ENCODE measurements around the gene SKA3.
A peak's percentile ranks its signal among the peaks of the same experiment; 100 is the strongest.
"Not testable (repeated sequence)": the region's sequence is repeated elsewhere in the genome, so short reads cannot be mapped to it uniquely, and the experiment has no call there.

SKA3 gene

DNA sequence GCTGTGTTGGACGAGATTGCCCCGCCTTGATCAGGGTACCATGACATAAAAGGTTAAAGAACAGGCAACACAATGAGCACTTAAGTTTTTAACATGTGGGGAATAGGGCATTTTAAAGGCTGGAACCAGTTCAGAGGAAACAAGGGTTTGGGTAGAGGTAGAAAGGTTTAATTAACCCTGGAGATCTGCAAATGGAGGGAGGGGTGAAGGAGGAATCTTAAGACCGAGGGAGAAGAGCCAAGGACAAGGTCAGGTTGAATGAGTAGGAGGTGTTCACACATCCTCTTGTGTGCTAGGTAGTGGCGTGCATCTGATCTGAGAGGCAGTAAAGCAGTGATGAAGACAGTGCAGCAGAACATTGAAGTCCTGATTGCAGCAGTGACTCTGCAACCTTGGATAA is 28.5 kb downstream of the SKA3 start:
- Mint-ChIP-seq H3K4me1 (ENCODE audit: low read depth) (peaks cover 9% of the 10 kb centered on the region), H3K4me3 (no peak overlapping the region), H3K36me3 (ENCODE audit: low read depth) (peaks cover 23% of the 10 kb centered on the region), H3K9me3 (no peaks in the 10 kb centered on the region), H3K27ac (no peak overlapping the region), H3K27me3 (ENCODE audit: low read depth) (no peaks in the 10 kb centered on the region)
- DNase-seq (ENCODE audit: low spot score), result no peak

DNA sequence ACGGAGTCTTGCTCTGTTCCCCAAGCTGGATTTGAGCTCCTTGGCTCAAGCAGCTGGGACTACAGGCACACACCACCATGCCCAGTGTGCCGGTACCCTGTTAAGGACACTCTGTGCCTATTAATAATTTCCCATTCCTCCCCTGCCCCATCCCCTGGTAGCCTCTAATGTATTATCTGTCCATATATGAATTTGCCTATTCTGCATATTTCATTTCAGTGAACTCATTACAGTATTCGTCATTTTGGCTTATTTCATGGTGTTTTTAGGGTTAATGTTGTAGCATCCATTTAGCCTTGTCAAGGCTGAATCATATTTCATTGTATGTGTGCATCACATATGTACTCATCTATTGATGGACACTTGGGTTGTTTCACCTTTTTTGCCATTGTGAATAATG is 33.6 kb downstream of the SKA3 start:
- Mint-ChIP-seq H3K36me3 (ENCODE audit: low read depth) (peaks cover 32% of the 10 kb centered on the region), H3K27ac (peak overlapping the region; percentile 74), H3K27me3 (ENCODE audit: low read depth) (no peaks in the 10 kb centered on the region), H3K9me3 (no peaks in the 10 kb centered on the region), H3K4me1 (ENCODE audit: low read depth) (peaks cover 18% of the 10 kb centered on the region), H3K4me3 (peak overlapping the region; percentile 79)
- no peak for DNase-seq (ENCODE audit: low spot score)

DNA sequence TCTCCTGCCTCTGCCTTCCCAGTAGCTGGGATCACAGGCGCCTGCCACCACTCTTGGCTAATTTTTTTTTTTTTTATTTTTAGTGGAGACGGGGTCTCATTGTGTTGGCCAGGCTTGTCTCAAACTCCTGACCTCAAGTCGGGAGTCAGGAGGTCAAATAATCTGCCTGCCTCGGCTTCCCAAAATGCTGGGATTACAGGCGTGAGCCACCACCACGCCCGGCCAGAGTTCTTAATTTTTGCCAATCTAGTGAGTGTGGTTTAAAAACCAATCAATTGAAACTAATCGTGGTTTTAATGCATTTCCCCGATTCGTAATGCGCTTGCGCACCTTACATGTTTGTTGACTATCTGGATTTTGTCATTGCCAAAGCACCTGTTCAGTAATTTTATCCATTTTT is 37.0 kb downstream of the SKA3 start:
- H3K27ac Mint-ChIP-seq, result peak overlapping the region; percentile 97
- peaks cover 6% of the 10 kb centered on the region for H3K27me3 Mint-ChIP-seq (ENCODE audit: low read depth)
- H3K4me3 Mint-ChIP-seq, result peak overlapping the region; percentile 97
- peaks cover 18% of the 10 kb centered on the region for H3K4me1 Mint-ChIP-seq (ENCODE audit: low read depth)
- H3K36me3 Mint-ChIP-seq (ENCODE audit: low read depth), result peaks cover 22% of the 10 kb centered on the region
- no peaks in the 10 kb centered on the region for H3K9me3 Mint-ChIP-seq
- DNase-seq (ENCODE audit: low spot score), result no peak

DNA sequence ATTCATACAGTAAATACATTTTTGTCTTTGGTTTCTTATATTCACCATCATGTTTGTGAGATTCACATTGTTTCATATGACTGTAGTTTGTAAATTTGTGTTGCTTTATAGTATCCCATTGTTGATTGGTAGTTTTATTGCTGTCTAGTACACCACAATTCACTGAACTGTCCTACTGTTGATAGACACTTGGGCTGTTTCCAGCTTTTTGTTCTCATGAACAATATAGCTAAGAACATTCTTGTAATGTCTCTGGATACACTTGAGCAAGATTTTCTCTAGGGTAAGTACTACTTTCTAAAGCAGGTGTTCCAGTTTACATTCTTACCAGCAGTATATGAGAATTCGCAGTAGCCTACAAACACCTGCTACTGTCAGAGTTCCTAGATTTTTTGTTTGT is 37.8 kb downstream of the SKA3 start:
- no peak for DNase-seq (ENCODE audit: low spot score)
- Mint-ChIP-seq H3K4me3 (peak overlapping the region; percentile 69), H3K4me1 (ENCODE audit: low read depth) (peaks cover 14% of the 10 kb centered on the region), H3K27me3 (ENCODE audit: low read depth) (peaks cover 8% of the 10 kb centered on the region), H3K27ac (peak overlapping the region; percentile 62), H3K9me3 (no peaks in the 10 kb centered on the region), H3K36me3 (ENCODE audit: low read depth) (peaks cover 19% of the 10 kb centered on the region)

DNA sequence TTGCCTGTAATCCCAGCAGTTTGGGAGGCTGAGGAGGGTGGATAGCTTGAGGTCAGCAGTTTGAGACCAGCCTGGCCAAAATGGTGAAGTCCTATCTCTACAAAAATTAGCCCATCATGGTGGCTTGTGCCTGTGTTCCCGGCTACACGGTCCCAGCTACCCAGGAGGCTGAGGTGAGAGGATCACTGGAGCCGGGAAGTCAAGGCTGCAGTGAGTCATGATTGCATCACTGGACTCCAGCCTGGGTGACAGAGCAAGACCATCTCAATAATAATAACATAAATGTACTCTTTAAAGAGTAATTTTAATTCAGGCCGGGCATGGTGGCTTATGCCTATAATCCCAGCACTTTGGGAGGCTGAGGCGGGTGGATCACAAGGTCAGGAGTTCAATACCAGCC is 38.7 kb downstream of the SKA3 start:
- Mint-ChIP-seq H3K9me3 (no peaks in the 10 kb centered on the region), H3K4me1 (ENCODE audit: low read depth) (peaks cover 8% of the 10 kb centered on the region), H3K36me3 (ENCODE audit: low read depth) (peaks cover 10% of the 10 kb centered on the region), H3K27me3 (ENCODE audit: low read depth) (peaks cover 15% of the 10 kb centered on the region), H3K4me3 (no peak overlapping the region), H3K27ac (no peak overlapping the region)
- DNase-seq (ENCODE audit: low spot score), result no peak

DNA sequence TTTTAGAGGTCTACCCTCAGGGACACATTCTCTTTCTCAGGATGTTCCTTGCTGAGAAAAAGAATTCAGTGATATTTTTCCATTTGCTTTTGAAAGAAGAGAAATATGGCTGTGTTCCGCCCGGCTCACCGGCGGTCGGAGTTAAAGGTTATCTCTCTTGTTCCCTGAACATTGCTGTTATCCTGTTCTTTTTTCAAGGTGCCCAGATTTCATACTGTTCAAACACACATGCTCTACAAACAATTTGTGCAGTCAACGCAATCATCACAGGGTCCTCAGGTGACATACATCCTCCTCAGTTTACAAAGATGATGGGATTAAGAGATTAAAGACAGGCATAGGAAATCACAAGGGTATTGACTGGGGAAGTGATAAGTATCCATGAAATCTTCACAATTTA is 40.5 kb downstream of the SKA3 start:
- H3K27ac Mint-ChIP-seq; DNase-seq (ENCODE audit: low spot score); H3K9me3 Mint-ChIP-seq; H3K36me3 Mint-ChIP-seq (ENCODE audit: low read depth); H3K4me1 Mint-ChIP-seq (ENCODE audit: low read depth); H3K4me3 Mint-ChIP-seq: not testable (repeated sequence)
- peaks cover 18% of the 10 kb centered on the region for H3K27me3 Mint-ChIP-seq (ENCODE audit: low read depth)

DNA sequence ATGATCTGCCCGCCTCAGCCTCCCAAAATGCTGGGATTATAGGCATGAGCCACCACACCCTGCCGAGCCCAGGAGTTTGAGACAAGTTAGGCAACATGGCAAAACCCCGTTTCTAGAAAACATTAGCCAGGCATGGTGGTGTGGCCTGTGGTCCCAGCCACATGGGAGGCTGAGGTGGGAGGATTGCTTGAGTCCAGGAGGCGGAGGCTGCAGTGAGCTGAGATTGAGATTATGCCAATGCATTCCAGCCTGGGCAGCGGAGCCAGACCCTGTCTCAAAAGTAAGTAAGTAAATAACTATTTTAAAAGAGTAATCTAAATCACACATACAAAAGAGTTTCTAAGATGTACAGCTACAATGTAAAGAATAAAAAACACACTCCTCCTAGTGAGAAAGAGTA is 41.9 kb downstream of the SKA3 start:
- Mint-ChIP-seq H3K9me3 (no peaks in the 10 kb centered on the region), H3K4me3 (no peak overlapping the region), H3K4me1 (ENCODE audit: low read depth) (peaks cover under 1% of the 10 kb centered on the region), H3K36me3 (ENCODE audit: low read depth) (no peaks in the 10 kb centered on the region), H3K27me3 (ENCODE audit: low read depth) (peaks cover 22% of the 10 kb centered on the region), H3K27ac (no peak overlapping the region)
- DNase-seq (ENCODE audit: low spot score), result no peak

DNA sequence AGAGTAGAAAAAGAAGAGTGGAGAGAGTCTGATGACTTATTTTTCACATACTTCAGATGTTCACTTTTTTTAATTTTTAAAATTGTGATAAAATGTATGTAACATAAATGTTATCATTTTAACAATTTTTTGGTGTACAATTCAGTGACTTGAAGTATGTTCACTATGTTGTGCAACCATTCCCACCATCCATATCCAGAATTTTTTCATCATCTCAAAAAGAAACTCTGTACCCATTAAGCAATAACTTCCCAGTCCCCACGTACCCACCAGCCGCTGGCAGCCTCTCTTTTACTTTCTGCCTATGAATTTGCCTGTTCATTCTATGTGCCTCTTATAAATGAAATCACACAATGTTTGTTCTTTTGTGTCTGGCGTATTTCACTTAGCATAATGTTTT is 43.3 kb downstream of the SKA3 start:
- peaks cover 22% of the 10 kb centered on the region for H3K27me3 Mint-ChIP-seq (ENCODE audit: low read depth)
- no peaks in the 10 kb centered on the region for H3K9me3 Mint-ChIP-seq
- H3K27ac Mint-ChIP-seq, result no peak overlapping the region
- DNase-seq (ENCODE audit: low spot score), result no peak
- H3K4me3 Mint-ChIP-seq, result no peak overlapping the region
- H3K36me3 Mint-ChIP-seq (ENCODE audit: low read depth), result no peaks in the 10 kb centered on the region
- H3K4me1 Mint-ChIP-seq (ENCODE audit: low read depth), result no peaks in the 10 kb centered on the region

DNA sequence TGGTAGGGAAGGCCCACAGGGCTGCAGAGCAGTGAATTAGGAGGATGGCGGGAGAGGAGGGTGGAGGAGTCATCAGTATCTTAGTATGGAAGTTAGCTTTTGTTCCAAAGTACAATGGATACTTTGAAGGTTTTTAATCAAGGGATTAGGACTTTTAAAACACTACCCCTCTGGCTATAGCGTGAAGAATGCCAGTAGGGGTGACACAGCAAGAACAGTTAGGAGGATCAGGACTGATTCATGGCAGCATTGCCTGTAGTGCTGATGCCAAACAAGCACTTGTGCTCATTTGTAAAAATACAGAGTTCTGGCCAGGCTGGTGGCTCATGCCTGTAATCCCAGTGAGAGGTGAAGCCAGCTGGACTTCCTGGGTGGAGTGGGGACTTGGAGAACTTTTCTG is 46.2 kb downstream of the SKA3 start:
- Mint-ChIP-seq H3K4me3 (no peak overlapping the region), H3K36me3 (ENCODE audit: low read depth) (no peaks in the 10 kb centered on the region), H3K9me3 (no peaks in the 10 kb centered on the region), H3K4me1 (ENCODE audit: low read depth) (no peaks in the 10 kb centered on the region), H3K27ac (no peak overlapping the region), H3K27me3 (ENCODE audit: low read depth) (peaks cover 17% of the 10 kb centered on the region)
- DNase-seq (ENCODE audit: low spot score), result no peak

DNA sequence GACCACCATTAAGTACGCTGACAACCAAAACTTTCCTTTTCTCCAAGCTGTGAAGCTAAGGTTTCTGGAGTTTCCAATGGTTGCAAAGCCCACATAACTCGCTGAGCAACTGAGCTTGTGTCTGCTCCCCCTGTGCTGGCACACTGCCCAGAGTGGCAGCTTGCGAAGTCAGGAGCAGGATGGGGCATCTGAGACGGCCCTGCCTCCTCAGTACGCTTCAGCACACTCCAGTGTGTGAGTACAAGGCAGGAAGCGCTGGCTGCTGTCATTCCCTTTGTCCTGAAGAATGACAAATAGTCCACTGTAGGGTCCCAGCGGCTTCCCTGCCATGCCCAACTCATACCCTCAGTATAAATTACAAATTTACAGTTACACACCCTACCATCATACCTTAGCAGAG is 51.5 kb downstream of the SKA3 start:
- no peaks in the 10 kb centered on the region for H3K9me3 Mint-ChIP-seq
- no peak for DNase-seq (ENCODE audit: low spot score)
- no peaks in the 10 kb centered on the region for H3K4me1 Mint-ChIP-seq (ENCODE audit: low read depth)
- H3K27ac Mint-ChIP-seq, result no peak overlapping the region
- peaks cover 2% of the 10 kb centered on the region for H3K27me3 Mint-ChIP-seq (ENCODE audit: low read depth)
- no peak overlapping the region for H3K4me3 Mint-ChIP-seq
- H3K36me3 Mint-ChIP-seq (ENCODE audit: low read depth), result no peaks in the 10 kb centered on the region

DNA sequence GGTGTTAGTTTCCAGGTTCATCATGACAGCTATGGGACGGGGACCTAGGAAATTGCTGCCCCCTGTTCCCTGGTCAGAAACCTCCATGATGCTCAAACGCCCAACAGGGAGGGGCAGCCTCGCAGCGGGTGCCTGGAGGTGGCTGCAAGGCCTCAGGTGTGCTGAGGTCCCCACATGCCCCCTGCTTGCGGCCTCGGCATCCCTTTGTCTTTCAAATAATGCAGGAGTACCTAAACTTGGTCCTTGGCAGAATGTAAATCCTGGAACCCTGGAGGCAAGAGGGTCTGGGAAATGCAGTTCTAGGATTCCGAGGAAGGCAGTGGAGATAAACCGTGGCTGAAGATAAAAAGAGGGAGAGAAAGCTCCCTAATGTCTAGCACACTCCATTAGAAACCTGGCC is 52.4 kb downstream of the SKA3 start:
- Mint-ChIP-seq H3K9me3 (no peaks in the 10 kb centered on the region), H3K36me3 (ENCODE audit: low read depth) (no peaks in the 10 kb centered on the region), H3K27ac (no peak overlapping the region), H3K27me3 (ENCODE audit: low read depth) (no peaks in the 10 kb centered on the region), H3K4me3 (no peak overlapping the region), H3K4me1 (ENCODE audit: low read depth) (no peaks in the 10 kb centered on the region)
- DNase-seq (ENCODE audit: low spot score), result no peak

DNA sequence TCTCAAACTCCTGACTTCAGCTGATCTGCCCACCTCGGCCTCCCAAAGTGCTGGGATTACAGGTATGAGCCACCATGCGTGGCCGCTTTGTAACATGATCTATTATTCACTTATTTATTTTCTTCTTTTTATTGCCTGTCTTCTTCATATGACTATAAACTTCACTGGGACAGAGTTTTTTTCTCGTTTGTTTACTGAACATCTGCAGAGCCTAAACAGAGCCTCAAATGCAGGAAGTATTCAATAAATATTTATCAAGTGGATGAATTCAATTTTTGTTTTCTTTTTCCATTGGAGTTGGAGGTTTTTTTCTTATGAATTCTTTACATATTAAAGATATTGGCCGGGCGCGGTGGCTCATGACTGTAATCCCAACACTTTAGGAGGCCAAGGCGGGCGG is 54.7 kb downstream of the SKA3 start:
- no peaks in the 10 kb centered on the region for H3K27me3 Mint-ChIP-seq (ENCODE audit: low read depth)
- no peaks in the 10 kb centered on the region for H3K4me1 Mint-ChIP-seq (ENCODE audit: low read depth)
- H3K9me3 Mint-ChIP-seq, result no peaks in the 10 kb centered on the region
- H3K27ac Mint-ChIP-seq, result no peak overlapping the region
- no peak for DNase-seq (ENCODE audit: low spot score)
- H3K4me3 Mint-ChIP-seq, result no peak overlapping the region
- no peaks in the 10 kb centered on the region for H3K36me3 Mint-ChIP-seq (ENCODE audit: low read depth)

DNA sequence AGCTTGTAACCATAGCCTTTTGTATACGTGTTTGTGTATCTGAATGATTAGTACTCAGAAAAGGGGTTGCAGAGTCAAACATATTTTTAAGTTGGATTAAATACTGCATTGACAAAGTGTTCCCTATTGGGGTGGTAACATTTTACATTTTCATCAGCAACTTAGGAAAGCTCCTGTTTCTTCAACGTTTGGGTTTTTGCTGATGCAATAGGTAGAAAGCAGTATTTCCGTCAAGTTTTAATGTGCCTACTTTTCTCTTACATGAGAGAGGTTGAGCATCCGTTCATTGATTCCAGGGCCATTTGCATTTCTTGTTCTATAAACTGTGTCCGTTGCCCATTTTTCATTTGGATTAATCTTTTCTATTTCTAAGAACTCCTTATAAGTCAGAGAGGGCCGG is 56.2 kb downstream of the SKA3 start:
- Mint-ChIP-seq H3K36me3 (ENCODE audit: low read depth) (no peaks in the 10 kb centered on the region), H3K4me3 (no peak overlapping the region), H3K4me1 (ENCODE audit: low read depth) (no peaks in the 10 kb centered on the region), H3K27ac (no peak overlapping the region), H3K27me3 (ENCODE audit: low read depth) (no peaks in the 10 kb centered on the region), H3K9me3 (no peaks in the 10 kb centered on the region)
- no peak for DNase-seq (ENCODE audit: low spot score)

DNA sequence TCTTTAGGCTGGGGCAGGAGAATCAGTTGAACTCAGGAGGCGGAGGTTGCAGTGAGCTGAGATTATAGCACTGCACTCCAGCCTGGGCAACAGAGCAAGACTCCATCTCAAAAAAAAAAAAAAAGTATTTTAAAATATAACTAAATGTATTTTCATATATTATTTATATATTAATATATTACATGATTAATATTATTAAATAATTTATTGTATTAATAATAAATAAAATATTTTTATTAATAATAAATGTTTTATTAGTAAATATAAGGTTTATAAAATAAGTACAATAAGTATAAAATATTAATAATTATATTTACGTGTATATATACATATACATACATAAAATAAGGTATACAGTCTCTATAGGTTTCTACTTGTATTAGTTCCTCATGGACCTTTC is 56.8 kb downstream of the SKA3 start:
- no peak overlapping the region for H3K4me3 Mint-ChIP-seq
- H3K9me3 Mint-ChIP-seq, result no peaks in the 10 kb centered on the region
- H3K27ac Mint-ChIP-seq, result no peak overlapping the region

DNA sequence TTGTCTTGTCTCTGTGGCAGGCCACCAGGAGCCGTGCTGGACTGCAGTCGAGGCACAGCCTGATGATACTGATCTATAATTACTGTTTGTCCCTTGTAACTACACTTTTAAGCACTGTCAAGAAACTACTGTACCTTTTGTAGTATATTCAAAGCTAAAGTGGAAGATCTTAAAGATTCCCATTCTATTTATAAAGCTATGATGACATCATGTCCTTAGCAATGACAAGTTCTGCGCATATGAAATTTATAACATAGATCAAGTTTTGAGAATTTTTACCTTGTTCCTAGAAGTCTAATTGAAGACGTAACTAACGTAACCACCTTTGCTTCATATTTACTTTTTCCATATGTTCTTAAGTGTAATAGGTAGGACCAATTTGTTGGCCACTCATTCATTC is 58.2 kb downstream of the SKA3 start:
- Mint-ChIP-seq H3K27me3 (ENCODE audit: low read depth) (no peaks in the 10 kb centered on the region), H3K4me1 (ENCODE audit: low read depth) (no peaks in the 10 kb centered on the region), H3K27ac (no peak overlapping the region), H3K36me3 (ENCODE audit: low read depth) (no peaks in the 10 kb centered on the region), H3K4me3 (no peak overlapping the region), H3K9me3 (no peaks in the 10 kb centered on the region)
- no peak for DNase-seq (ENCODE audit: low spot score)

More for the DNA sequence above, 56.8 kb downstream of the SKA3 start:
- no peaks in the 10 kb centered on the region for H3K36me3 Mint-ChIP-seq (ENCODE audit: low read depth)
- no peak for DNase-seq (ENCODE audit: low spot score)
- H3K4me1 Mint-ChIP-seq (ENCODE audit: low read depth), result no peaks in the 10 kb centered on the region
- H3K27me3 Mint-ChIP-seq (ENCODE audit: low read depth), result no peaks in the 10 kb centered on the region
